CD4-positive, alpha-beta T cell treated with Interleukin-17A for 4 hours (primary cell): ENCODE measurements around the gene UBE2O.
A peak's percentile ranks its signal among the peaks of the same experiment; 100 is the strongest.

Source experiments
- DNase-seq: peaks from one replicate; pipeline ENCODE4 v3.0.0-alpha.2; 2020; ENCODE audit warnings: mixed read lengths

UBE2O gene

DNA sequence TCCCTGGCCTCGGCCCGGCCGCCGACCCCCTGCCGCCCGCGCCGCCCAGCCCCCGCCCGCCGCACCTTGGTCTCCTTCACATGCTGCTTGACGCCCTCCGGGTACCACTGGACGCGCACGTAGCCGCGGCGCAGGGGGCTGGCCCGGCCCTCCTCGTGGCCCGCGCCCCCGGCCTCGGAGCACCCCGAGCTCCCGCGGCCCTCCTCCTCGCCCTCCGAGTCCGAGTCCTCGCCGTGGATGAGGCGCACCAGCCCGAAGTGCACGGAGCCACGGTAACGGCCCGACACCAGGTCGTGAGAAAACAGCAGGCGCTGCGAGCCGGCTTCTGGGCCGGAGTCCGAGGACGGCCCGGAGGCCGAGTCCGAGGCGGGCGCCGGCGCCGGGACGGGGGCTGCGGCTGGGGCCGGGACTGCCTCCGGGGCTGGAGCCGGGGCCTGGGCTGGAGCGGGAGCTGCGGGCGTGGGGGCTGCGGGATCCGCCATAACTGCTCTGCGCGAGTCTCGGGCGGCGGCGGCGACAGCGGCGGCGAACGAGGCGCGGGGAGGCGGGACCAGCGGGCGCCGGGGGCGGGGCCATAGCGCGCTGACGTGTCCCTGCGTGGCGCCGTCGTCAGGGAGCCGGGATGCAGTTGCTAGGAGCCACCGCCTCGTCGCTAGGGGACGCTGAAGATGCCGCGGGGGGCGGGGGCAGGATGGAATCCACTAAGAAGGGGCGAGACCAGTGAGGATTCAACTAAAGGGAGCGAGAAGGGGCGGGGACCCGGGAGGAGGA lies at the start of gene UBE2O:
Gene UBE2O (minus strand): TSS at position 493 of the 771 bp plus-strand sequence. CDS start 11 bp downstream, at position 482.
- peak; percentile 92 for DNase-seq

DNA sequence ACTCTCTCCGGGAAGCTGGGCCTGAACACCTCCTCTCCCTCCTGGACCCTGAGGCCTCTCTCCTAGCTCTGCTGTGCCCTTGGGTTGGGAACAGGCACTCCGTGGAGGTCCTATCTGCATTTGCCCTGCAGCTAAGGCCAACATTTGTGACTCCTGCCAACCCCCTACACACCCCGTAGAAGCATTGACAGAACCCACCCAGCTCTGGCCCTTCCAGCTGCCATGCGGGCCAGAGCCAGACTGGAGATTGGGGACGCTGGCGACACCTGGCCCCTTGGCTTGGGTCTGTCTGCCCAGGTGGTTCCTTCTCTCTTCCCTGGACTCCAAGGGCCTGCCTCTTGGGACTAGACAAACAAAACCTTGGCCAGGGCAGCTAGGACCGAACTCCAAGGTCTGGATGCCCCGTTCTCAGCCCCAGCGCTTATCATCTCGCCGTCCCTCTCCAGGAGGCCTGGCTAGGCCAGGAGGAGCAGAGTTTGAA lies 48.9 kb upstream of the UBE2O start:
- DNase-seq = no peak

DNA sequence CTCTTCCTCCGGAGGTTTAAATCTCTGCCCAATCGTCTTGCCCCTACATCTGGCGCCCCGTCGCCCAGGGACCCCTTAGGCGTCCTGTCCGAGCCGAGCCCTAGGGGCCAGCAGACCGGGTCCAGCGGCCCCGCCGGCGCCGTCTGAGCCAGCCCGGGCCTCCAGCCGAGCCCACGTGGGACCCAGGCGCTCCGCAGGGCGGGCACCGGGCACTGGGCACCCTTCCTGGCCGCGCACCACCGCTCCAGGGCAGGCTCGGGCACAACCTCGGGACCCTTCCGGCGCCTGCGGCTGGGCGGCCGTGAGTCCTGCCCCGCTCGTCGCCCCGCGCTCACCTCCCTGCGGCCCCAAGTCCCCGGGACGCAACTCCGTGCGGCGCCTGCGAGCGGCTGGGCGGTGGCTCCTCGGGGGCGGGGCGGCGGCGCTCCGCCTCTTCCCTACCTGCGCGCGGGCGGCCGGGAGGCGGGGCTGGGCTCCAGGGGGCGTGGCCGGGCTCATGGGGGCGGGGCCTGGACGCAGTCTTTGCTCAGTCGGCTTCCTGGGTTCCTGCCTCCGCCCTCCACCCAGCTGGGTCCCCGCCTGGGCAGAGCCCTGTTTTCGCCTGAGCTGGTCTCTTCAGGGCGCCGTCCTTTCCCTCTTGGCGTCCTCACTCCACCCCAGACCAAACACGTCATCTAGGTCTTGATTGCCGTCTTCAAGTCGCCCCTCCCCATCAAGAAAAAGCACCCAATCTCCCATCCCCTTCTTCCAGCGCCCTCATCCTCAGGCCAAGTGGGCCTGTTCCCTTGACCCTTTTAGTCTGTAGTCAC lies 48.3 kb upstream of the UBE2O start, which contains the start of gene RHBDF2:
Gene RHBDF2 (minus strand): TSS at position 406 of the 809 bp plus-strand sequence. CDS start 19,899 bp downstream, outside the sequence.
- DNase-seq = peak; percentile 96

DNA sequence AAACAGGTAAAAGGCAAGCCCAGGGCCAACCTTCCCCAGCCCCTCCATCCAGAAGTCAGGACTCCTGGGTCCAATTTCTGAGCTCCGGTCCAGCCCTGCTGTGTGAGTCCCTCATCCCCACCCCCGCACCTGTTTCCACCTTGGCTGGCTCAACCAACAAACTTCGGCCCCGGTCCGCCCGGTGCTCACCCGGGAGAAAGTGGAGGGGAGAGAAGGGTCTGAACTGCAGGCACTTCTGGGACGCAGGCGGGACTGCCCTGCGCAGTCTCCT lies 47.7 kb upstream of the UBE2O start:
- no peak for DNase-seq

DNA sequence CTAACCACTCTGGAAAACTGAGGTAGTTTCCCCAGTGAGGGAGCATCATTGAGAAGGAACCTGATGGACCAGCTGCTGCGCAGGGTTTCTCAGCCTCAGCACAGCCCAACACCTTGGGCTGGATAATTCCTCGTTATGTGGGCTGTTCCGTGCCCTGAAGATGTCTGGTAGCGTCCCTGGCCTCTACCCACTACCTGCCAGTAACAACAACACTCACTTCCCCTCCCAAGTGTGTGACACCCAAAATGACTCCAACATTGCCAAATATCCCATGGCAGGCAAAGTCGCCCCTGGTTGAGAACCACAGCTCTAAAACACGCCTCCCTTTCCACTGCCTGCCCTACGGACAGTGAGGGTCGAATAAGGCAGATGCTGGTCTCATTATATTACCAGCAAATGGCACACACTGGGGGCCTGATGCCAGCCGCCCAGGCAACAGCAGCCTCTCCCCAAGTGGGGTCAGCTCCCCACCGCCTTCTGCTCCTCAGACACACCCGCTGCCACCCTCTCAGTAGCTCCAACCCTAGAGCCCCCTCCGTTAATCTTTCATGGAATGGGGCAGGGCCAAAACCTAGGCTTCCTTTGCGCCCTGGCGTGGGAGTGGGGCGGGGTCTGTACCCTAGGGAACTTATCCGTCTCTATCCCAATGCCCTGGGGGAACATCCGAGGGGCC lies 47.3 kb upstream of the UBE2O start:
- no peak for DNase-seq

DNA sequence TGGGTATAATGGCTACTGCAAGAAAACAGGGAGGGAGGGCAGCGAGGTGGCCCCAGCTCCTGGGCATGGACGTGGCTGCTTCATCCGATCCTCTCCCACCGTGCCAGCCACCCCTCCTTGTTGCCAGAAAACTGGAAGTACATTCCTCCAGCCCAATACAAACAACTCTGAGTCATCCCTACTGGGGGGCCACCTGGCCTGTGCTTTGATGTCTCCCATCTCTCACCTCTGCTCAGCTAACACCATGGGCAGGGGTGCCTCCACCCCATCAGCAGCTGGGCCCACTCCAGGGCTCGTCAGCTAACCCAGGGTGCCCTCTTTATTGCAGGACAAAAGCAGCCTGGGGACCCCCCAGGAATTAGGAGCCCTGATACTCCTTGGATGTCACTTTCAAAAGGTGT lies 46.3 kb upstream of the UBE2O start:
- no peak for DNase-seq

DNA sequence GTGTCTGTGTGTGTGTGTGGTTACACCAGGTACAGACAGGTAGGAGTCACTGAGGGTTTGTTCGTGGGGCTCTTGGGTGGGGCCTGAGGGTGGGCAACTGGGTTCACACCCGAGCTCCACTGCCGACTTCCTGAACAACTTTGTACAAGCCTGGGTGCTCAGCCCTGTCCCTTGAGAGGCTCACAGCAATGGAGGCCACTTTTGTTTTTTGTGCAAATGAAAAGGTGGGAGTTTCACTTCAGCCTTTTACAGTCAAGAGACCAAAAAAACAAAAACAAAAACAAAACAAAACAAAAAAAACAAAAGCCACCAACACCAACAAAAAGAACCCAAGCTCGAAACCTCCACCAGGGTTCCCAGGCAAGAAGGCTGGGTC lies 45.9 kb upstream of the UBE2O start:
- DNase-seq = no peak

DNA sequence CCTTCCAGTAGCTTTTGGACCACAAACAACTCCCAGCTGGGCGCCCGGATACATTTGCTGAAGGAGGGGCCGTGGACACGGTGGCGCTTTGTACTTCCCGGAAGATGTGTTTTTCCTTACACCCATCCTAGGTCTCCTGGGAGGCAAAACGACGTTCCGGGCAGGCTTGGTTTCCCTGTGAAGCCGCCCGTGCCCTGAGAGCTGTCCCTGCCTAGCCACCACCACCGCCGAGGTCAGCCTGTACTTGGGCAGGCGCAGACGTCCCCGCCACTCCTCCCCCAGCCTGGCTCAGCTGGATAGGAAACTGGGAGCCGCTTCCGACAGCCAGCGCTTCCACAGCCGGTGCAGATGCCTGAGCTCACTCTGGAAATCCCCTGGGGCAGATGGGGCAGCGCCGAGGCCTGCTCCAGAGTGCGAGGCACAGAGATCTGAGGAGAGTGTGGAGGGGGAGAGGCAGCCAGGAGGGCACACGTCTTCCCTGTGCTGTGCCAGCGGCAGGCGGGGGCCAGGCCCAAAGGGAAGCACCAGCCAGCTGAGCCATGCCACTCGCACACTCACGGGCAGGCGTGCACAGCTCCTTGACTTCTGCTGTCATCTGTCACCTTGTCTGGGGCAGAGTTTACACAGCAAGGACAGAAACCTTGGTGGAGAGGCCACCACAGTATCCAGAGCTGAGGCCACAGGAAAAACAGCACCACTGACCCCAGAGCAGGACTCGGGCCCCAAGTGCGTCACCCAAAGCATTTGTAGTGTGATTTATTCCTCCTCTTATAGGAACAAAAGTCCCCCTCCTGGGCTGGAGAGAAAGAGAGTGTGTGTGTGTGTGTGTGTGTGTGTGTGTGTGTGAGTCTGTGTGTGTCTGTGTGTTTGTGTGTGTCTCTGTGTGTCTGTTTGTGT lies 45.3 kb upstream of the UBE2O start:
- DNase-seq = no peak

DNA sequence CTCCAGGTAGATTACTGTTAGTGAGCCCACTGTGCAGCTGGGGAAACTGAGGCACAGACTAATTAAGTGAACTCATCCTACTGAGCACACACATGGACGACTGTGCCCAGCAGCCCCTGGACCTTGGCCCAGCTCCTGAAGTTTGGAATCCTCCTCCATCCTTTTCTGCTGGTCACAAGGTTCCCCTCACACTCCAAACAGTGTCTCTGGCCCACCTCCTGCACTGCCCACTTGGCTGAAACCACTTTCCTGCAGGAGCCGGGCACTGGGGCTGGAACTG lies 44.7 kb upstream of the UBE2O start:
- no peak for DNase-seq

DNA sequence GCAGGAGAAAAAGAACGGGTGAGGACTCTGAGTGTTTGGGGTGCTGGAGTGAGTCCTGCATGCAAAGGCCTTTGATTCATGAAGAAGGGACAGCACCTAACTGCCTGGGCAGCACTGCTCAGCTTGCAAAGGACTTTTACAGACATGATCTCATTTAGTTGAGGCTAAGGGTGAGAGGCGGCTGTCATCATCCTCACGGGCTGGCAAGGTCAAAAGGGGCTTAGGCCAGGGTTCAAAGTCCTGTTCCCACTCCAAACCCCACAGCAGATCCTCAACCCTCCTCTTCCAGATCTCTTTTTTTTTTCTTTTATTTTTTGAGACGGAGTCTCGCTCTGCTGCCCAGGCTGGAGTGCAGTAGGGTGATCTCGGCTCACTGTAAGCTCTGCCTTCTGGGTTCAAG lies 43.5 kb upstream of the UBE2O start:
- no peak for DNase-seq

DNA sequence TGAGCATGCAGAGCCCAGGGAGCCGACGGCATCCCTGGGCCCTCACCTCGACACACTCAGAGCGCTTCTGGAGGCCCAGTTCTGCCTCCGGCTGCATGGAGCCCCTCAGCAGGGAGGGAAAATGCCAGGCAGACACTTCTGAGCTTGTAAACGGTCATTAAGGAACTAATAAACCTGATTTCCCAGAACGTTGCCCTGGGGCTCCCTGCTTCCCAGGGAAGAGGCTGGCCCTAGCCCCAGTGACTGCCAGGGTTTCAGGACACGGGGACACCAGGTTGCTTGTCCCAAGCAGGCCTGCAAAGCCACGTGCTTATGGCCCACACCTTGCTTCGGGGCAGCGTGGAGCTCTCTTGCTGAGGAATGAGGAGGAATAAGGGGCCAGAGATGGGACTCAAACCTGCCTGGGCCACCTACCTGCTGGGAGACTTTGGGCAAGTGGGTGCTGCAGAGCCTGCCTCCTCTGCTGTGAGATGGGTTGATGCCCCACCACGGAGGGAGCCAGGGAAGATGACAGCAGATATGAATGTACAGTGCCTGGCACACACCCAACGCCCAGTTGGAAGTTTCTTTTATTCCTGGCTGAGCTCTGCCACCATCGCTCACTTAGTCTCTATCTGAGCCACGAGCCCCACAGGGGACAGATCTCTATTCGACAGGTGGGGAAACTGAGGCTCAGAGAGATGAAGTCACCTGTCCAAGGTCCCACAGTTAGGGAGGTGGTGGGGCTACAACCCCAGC lies 42.9 kb upstream of the UBE2O start:
- DNase-seq = no peak

DNA sequence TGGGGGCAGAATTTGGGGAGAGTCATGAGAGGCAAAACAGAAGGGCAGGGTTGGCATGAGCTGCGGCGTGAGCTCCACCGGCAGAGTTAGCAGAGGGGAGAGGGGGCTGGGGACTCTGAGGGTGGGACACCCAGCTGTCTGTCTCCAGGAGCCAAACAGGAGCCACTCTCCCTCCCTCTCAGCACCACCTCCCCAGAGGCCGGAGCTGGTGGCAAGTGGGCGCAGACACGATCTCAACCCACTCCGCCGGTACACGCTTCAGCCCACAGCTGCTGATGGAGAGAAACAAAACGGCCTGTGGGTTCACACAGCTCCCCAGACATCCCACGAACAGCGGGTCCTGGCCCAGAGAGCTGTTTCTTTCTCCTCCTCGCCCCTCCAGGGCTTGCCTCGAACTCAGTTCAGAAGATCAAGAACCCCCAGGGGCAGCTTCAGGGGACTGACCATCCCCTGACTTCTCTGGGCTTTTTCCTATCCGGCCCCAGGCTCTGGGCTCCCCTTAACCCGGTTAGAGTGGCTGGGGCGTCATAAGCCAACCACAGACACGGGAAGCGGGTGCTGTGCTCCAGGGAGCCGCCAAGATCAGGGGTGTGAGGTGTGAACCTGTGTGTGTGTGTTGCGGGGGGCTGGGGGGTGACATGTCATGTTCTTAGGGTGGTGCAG lies 40.7 kb upstream of the UBE2O start:
- peak; percentile 49 for DNase-seq

DNA sequence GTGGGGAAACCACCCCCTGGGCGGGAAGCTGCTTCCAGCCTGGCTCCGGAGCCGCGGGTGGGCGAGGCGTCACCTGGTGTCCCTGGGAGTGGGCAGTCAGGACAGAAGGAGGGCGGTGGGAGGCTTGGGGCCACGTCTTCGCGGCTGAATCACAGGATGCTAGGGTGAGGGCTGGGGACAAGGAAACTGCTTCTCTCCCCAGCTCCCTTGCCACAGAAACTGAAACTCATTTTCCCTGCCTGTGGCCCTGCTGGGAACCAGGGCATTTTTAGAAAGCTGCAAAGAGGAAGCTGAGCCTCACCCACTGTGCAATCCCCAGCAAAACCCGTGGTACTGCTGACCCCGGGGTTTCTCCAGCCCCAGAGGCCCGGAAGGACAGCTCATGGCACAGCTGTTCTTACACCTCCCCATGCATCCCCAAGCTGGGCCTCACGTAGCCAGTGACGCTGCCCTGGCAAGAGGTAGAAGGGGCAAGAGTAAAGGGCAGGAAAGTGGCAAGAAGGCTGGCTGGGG lies 40.1 kb upstream of the UBE2O start:
- DNase-seq = peak; percentile 45

DNA sequence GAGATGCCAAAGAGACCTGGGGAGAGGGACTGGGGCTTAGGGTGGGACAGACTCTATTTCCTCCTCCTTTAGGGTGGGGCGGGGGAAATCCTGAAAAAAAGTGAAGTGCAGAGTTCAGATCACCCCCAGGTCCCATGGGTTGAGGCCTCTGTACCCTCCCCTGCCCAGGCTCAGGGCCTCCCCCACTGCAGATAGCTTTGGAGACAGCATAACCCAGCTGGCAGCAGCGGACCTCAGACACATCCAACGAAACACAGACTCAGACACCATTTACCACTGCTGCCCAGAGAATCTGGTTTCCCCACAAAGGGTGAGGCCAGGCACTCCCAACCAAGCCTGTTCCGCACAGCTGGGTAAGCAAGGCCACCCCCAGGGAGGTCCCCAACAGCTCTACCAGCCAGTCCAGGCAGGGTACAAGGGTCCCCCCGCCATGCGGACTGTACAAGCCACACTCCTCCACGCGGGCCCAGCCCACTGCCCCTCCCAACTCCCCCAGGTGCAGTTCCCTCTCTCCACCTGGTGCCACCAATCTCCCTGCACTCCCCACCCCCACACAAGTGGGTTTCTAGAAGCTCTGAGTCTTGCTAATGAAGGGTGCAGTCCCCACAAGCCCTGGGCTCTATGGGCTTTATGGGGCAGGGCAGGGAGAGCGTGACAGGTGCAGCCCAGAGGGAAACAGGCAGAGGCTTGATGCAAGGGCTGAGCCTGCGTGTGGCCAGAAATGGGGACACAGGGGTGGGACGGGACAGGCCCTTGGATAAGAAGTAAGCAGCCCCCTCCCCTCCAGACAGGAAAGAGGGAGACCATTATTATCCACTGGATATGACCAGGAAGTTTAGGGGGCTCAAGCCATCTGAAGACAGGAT lies 39.4 kb upstream of the UBE2O start:
- DNase-seq = no peak

DNA sequence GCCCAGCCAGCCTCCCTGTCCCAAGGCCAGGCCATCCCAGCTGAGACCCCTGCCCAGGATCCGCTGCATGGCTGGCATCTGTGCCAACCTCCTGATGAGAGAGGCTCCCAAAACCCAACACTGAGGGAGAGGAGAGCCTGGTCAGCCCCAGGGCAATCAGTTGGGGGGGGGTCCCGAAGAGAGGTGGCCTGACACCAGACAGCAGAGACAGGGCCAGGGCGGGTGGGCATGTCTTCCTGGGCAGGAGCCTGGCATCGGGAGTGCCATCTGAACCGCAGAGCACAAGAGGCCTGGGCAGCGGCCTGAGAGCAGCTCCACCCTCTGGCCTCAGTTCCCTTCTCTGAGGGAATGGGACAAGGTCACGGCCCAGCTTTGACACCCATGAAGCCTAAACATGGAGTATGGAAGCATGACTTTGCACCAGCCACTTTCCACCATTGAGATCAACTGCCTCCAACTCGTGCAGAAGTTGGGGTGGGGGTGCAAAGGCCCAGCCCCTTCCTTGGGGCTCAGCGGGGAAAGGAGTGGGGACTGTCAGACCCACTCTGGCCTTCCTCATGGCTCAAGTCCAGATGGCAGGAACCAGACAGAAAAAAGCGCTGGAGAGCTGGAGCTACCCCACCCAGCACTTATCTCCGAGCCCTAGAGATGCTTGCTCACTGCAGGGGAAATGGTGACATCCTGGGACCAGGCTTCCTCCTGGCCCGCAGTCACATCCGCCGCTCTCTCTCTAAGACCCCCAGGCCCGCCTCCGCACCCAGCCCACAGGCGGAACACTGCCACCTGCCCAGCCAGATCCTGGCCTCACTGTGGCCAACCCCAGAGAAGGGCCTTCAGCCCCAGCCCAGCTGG lies 38.5 kb upstream of the UBE2O start:
- no peak for DNase-seq

DNA sequence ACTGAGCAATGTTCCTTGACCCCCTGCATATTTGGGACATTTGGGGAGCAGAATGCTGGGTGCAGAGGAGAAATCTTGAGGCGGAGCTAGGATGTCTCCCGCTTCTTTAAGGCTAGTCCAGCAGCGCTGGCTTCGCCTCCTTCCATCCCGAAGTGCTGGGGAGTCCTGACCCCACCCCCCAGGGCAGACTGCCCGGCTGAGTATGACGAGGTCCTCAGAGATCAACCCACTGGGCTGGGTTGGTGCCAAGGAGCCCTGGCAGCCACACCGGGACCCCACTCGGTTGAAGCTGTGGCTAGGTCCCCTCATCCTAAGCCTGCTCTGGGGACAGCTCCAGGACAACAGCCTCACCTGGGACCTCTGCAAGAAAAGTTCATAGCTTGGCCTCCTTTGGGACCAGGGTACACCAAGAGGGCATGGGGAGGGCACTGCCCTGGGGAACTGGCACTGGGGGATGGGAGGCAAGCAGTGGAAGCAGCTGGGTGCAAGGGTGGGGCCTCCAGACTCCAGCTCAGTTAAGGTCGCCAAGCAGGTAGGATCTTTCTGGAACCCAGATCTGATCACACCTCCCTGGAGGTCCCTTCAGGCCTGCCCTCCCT lies 37.3 kb upstream of the UBE2O start:
- DNase-seq = no peak

DNA sequence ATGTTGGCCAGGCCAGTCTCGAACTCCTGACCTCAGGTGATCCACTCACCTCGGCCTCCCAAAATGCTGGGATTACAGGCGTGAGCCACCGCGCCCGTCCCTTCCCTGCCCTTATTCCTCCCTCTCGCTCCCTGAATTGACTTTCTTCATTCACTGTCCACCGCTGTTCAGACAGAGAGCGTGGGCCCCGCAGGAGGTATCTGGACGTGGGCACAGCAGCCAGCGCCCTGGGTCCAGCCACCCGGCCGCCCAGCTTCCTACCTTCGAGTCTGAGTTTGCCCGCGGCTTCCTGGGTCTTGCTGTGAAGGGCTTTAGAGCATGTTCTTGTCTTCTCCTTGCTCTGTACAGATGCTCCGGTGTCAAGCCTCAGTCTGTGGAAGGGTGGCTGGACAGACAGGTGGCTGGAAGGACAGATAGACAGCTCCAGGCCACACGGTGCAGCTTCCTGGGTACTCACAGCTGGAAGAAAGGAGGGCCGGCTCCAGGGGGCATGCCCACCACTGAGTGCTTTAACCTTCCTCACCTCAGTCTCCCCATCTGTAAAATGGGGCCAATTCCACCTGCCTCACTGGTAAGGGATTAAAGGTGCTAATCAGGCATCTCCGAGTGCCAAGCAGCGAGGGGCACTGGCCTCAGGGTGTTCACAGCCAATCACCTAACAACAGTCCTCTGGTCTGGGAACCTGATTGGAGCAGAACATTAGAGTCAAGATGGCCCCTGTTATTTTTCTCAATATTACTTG lies 34.7 kb upstream of the UBE2O start:
- DNase-seq = no peak

DNA sequence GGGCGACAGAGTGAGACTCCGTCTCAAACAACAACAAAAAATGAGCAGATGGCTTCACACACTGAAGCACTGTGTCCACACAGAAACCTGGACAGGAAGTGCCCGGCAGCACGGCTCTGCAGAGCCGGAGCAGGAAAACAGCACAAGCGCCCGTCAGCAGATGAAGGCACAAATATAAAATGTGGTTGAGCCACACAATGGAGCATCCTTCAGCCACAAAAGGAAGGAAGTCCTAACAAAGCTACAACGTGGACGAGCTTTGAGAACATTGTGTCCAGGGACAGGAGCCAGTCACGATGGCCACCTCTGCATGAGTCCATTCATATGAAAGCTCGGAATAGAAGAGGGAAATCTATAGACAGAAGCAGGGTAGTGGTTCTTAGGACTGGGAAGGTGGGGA lies 32.6 kb upstream of the UBE2O start:
- no peak for DNase-seq
